GM12865 (cell line): Measurements from ENCODE around the gene BTBD9.
A peak's percentile ranks its signal among the peaks of the same experiment; 100 is the strongest.

Source experiments
- DNase-seq: peaks from one replicate; pipeline ENCODE4 v3.0.0; 2010; ENCODE audit warnings: low read depth
- H3K4me3 ChIP-seq: 2 replicates; pipeline ENCODE4 v1.5.1; 2011; ENCODE audit warnings: mild to moderate bottlenecking, low read depth, low read length, control low read depth
- TF ChIP-seq, protein P1 (sequence below): IDR thresholded peaks from 2 replicates; pipeline ENCODE4 v1.5.1; 2011; ENCODE audit warnings: low read length, control low read depth, low read depth, inconsistent platforms; ENCODE audit not compliant: insufficient read depth; ENCODE audit errors: missing control alignments

Gene BTBD9

DNA sequence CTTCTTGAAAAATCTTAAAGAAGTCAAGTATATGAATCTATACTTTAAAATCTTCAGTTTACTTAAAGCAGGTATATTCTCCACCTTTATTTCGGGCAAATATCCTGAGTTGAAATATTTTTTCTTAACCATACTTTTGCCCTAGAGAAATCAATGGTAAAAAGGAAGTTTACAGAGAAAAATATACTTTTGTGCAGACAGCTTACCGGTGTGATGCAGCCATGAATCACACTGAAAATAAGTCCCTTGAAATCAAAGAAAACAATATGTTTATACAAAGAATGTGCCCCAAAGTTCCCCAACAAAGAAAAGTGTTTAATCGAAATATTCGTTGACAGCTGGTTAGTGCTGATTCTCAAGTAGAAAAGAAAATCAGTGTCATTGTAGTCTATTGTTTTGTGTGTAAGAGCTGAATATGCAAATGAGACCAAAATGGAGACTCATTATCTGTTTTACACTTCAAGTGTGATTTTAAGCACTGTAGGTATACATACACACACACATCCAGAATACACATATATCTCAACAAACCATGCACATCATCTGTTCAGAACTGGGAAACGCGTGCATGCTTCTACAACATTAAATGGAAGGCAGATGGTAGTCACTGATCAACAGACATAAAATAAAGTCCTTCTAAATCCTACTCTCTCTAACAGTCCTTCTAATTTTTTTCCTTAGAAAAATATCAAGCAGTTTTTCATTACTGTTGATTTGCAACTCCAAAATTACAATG lies 73.3 kb downstream of the BTBD9 start:
- no peak for DNase-seq
- TF ChIP-seq, protein P1, sequence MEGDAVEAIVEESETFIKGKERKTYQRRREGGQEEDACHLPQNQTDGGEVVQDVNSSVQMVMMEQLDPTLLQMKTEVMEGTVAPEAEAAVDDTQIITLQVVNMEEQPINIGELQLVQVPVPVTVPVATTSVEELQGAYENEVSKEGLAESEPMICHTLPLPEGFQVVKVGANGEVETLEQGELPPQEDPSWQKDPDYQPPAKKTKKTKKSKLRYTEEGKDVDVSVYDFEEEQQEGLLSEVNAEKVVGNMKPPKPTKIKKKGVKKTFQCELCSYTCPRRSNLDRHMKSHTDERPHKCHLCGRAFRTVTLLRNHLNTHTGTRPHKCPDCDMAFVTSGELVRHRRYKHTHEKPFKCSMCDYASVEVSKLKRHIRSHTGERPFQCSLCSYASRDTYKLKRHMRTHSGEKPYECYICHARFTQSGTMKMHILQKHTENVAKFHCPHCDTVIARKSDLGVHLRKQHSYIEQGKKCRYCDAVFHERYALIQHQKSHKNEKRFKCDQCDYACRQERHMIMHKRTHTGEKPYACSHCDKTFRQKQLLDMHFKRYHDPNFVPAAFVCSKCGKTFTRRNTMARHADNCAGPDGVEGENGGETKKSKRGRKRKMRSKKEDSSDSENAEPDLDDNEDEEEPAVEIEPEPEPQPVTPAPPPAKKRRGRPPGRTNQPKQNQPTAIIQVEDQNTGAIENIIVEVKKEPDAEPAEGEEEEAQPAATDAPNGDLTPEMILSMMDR, result no peak
- H3K4me3 ChIP-seq, result no peak overlapping the region

DNA sequence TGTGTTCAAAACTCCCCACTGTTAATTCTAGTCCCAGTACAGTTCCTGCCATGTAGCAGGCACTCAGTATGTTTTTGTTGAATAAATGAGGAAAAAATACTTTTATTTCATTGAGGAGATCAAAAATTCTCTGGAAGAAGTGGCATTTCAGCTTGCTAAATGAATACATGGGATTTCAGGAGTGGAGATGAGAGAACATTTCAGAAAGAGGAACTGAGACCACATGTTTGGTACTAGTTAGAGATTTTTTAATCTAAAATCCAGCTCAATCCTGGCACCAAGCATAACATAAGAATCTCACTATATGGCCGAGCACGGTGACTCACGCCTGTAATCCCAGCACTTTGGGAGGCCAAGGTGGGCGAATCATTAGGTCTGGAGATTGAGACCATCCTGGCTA lies 75.4 kb downstream of the BTBD9 start:
- DNase-seq, result no peak
- TF ChIP-seq, protein P1, result no peak
- no peak overlapping the region for H3K4me3 ChIP-seq

DNA sequence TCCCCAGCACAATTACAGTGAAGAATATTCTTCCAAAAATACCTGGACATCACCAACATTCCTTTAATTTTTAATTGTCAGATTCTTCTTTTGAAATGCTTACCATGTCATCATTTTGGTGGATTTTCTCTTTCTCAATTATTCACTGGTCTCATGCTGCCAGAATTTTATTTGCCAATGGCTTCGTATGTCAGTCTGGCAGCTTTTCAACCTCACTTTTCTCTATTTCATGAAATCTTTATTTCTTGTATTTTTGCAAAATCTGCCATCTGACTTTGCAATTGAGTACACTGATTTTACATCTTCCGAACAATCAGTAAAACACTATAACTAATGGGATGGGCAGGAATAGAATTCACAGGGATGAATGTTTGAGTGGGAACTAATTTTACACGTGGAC lies 84.1 kb downstream of the BTBD9 start:
- no peak overlapping the region for H3K4me3 ChIP-seq
- no peak for DNase-seq
- TF ChIP-seq, protein P1, result no peak

- no peak for DNase-seq
- H3K4me3 ChIP-seq, result no peak overlapping the region
- TF ChIP-seq, protein P1, result no peak
Measured at GRCh38 chr6:38554700-38555413, 84.9 kb downstream of the BTBD9 start.

DNA sequence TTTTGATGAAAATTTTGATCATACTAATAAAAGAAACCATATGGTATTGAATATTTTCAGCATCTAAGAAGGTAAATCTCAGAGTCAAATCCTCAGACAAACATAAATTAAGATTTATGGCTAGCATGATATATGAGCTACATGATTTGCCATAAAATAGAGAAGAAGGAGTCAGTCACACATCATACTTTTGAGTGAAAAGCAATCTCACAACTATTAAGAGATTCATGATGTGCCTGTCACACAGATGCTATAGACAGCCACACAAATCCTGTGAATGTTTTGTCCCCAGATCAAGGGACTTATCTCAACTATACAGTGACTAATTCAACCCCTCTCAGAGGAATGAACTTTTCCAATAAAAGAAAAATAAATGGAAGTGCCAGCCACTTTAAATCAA lies 85.7 kb downstream of the BTBD9 start:
- no peak overlapping the region for H3K4me3 ChIP-seq
- DNase-seq, result no peak
- TF ChIP-seq, protein P1, result no peak

DNA sequence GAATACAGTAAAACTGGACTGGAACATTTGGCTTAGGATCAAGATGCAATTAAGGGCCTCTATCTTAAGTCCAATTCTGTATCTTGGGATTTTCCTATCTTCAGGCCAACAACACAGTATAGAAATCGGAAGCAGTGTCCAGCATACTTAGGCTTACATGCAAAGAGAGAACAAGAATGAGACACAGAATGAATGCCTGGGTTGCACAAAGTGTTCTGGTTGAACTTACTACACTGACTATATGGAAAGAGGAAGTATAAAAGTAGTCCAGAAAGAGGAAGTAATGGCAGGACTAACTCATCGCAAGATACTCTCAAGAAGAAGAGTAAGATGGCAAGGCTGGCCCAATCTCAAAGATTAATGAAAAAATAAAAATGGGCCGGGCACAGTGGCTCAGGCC lies 87.6 kb downstream of the BTBD9 start:
- TF ChIP-seq, protein P1, result no peak
- no peak overlapping the region for H3K4me3 ChIP-seq
- DNase-seq, result peak; percentile 48
